Measurements from ENCODE around the gene DUT.

DNA sequence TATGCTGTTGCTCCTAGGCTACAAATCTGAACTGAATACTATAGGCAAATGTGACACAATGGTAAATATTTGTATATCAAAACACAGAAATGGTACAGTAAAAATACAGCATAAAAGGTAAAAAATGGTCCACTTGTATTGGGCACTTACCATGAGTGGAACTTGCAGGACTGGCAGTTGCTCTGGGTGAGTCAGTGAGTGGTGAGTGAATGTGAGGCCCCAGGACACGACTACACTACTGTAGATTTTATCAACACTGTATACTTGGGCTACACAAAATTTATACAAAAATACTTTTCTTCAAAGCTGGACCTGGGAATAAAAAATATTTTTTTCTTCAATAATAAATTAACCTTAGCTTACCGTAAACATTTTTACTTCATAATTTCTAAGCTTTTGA is 41.6 kb upstream of the DUT start:
- TF ChIP-seq, protein P1, sequence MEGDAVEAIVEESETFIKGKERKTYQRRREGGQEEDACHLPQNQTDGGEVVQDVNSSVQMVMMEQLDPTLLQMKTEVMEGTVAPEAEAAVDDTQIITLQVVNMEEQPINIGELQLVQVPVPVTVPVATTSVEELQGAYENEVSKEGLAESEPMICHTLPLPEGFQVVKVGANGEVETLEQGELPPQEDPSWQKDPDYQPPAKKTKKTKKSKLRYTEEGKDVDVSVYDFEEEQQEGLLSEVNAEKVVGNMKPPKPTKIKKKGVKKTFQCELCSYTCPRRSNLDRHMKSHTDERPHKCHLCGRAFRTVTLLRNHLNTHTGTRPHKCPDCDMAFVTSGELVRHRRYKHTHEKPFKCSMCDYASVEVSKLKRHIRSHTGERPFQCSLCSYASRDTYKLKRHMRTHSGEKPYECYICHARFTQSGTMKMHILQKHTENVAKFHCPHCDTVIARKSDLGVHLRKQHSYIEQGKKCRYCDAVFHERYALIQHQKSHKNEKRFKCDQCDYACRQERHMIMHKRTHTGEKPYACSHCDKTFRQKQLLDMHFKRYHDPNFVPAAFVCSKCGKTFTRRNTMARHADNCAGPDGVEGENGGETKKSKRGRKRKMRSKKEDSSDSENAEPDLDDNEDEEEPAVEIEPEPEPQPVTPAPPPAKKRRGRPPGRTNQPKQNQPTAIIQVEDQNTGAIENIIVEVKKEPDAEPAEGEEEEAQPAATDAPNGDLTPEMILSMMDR (IDR thresholded peaks at IDR 0.05) = no peak
- no peak for TF ChIP-seq POLR2A (IDR thresholded peaks at IDR 0.05)
